NOMO-1 treated with DMSO at 0.1 percent for 48 hours (cell line): ENCODE data around the gene COL5A3.
"Not testable (repeated sequence)": the region's sequence is repeated elsewhere in the genome, so short reads cannot be mapped to it uniquely, and the experiment has no call there.

ENCODE experiments used
- DNase-seq: peaks from one replicate; lab custom pipeline; 2025; ENCODE audit not compliant: unreplicated experiment; lab: John Stamatoyannopoulos, UW

COL5A3 gene

DNA sequence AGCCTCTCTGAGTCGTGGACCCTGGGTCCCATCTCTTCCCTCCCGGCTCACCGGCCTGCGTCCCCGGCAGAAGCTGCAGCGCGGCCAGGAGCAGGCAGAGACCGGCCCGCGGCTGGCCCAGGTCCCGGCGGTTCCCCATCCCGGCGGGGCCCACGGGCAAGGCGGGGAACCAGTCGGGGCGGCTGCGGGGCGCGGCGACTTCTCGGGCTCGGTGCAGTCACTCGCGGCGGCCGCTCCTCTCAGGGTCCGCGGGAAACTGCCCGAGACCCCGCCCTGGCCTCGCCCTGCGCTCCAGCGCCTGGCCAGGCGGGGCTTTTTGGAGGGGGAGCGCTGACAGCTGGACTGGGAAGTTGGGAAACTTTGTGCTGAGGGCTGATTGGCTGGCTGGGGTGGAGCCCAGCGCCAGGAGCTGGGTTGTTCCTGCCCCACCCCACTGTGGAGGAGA, at the start of gene COL5A3:
Gene COL5A3 (minus strand): TSS at position 258 of the 445 bp plus-strand sequence. CDS start 119 bp downstream, at position 139.
- no peak for DNase-seq

DNA sequence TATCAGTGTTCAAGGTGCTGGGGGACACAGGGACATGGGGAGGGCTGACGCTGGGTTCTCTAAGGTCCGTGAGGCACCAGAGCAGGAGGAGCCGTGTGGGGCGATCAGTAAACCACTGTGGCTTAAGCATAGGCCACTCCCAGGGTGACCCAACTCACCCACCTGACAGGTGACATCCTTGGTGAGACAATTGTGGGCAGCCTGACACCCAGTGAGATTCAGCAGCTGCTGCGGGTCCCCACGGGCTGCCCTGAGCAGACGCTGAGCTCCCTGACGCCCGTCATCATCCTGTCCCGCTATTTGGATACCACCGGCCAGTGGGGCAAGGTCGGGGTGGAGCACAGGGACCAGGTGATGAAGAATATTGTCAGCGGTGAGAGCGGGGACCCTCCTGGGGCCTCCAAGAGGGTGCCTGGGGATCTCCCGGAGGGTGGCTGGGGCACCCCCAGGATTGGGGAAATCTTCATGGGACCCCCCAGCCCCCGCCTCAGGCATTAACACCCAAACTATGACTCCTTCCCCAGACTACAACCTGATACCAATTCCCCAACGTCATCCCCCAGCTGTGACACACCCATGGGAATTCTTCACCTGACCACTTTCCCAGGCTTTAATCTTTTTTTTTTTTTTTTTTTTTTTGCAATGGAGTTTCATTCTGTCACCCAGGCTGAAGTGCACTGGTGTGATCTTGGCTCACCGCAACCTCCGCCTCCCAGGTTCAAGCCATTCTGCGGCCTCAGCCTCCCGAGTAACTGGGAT, 42.5 kb upstream of the COL5A3 start:
- DNase-seq, result no peak

DNA sequence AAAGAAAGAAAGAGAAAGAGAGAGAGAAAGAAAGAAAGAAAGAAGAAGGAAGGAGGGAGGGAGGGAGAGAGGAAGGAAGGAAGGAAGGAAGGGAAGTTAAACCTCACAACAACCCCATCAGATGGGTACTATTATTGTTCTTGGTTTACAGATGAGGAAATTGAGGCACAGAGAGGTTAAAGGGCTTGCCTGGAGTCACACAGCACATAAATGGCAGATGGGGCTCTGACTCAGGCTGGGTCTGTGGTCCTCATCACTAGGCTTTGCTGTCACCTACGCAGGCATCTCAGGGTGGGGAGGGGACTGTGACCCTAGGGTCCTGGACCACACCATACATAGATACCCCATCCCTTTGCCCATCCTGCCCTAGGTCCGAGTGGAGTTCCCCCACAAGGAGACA, 39.3 kb upstream of the COL5A3 start:
- no peak for DNase-seq

DNA sequence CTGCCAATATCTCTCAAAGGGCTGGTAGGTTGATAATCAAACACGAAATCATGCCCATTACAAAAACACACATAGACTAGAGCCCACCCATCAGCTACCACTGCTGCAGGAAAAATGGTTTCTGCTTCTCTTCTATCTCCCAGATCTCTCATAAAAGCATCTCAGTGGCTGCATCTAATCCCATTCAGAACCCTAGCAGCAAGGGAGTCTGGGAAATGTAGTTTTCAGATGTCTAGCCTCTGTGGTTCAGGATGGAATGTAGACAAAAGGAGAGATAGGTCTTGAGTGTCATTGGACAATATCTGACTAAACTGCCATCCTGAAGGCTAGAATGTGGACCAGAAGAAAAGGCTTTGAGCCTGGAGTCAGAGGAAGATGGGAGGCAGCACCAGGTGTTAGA, 35.1 kb upstream of the COL5A3 start:
- no peak for DNase-seq

DNA sequence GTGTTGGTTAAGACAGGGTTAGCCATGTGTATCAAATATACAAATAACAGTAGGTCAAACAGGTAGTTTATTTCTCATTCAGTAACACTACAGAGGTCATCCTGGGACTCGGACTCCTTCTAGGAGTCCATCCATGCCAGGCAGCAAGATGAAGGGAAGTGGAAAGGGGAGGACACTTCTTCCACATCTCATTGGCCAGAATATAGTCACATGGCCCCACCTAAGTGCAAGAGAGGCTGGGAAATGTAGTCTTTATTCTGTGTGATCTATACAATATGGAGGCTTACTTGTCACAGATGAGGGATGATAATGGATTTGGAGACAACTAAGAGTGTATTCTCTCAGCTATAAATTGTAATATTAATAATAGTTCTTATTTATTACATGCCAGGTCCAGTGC, 34.1 kb upstream of the COL5A3 start:
- DNase-seq, result no peak

DNA sequence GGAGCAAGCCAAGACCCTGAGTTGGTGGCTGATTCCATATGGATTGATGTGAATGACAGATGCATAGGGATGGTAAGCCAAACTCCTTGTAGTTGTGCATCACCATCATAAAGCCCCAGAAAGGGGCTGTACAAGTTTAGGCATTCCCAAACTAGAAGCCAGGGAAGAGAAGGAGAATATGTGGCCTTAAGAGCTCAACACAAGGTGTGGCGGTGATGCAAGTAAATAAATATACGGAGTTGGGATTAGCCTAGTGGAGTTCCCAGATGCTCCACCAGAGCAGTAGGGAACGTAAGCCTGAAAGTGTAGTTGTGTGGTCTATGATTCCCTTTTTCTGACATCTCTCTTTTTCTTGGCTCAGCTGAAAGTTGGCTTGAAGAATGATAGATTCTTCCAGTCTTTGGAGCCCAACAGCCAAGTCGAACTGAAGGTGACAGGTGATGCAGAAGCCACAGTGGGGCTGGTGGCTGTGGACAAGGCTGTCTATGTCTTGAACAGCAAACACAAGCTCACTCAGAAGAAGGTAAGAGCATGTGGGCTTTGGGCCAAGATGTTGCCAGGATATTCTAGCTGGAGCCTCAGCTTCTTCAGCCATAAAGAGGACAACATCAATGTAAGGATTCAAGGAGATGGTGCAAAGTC, 33.1 kb upstream of the COL5A3 start:
- no peak for DNase-seq

DNA sequence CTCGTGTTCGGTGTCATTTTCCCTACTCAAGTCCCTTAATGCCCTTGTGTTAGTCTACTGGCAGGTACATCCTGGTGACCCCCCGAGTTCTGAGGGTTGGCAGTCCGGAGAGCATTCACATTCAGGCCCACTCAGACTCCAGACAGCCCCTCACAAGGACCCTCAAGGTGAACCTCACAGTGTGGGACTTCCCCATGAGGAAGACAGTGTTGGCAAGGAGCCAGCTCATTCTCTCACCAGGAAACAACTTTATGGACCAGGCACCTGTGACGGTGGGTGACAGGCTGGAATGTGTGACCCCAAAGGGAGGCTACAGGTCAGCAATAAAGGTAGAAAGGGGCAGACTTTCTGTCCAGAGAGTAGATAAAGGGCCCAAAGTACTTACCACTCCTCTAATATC, 27.5 kb upstream of the COL5A3 start:
- DNase-seq, result no peak

DNA sequence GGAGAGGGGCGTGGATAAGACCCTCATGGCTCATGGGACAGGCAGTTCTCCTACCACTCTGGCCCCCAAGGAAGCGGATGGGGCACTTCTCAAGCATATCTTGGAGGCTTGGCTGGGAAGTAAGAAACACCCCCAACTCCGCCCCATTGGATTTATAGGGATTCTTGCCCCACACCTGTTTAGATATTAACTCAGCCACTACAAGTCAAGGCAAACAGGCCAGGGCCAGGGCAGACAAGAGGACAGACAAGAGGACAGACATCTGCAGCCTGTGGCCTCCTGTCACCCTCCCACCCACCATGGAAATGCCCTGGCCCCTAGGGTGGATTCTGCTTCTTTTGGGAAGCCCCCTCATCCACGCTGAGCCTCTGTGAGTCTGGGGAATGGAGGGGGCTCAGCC, 27.1 kb upstream of the COL5A3 start:
- no peak for DNase-seq

DNA sequence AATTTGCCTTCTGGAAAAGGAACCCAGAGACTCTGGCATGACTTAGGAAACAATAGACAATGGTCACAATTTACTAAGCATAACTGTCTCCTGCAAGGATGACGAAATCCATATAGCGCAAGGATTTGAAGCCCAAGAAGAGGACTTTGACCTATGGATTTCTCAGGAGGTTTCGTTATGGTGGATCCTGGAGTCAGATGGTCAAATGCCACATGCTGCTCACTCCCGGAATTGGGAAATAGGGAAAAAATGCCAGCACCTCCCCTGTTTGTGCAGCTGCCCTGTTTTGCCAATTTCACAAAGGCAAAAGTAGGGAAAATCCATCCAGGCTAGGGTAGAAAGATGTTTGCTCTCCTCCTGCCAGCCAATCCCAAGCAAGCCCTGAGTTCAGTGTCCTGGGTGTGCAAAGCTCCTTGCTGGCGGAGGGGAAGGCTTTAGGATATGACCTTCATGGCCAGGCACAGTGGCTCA, 26.3 kb upstream of the COL5A3 start:
- no peak for DNase-seq

DNA sequence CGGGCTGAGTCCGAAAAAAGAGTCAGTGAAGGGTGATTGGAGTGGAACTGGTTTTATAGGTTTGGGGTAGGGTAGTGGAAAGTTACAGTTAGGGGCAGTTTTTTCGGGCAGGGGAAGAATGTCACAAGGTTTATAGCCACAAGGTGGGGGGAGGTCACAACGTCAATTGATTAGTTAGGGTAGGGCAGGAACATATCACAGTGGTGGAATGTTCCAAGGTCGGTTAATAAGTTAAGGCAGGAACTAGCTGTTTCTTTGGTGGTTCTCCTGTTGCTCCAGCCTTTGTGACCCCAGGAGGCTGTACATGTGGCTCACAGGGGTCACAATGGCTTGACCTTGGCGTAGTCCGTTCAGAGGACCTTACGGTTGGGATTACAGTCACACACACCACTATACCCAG, 23.3 kb upstream of the COL5A3 start:
- DNase-seq, result no peak

DNA sequence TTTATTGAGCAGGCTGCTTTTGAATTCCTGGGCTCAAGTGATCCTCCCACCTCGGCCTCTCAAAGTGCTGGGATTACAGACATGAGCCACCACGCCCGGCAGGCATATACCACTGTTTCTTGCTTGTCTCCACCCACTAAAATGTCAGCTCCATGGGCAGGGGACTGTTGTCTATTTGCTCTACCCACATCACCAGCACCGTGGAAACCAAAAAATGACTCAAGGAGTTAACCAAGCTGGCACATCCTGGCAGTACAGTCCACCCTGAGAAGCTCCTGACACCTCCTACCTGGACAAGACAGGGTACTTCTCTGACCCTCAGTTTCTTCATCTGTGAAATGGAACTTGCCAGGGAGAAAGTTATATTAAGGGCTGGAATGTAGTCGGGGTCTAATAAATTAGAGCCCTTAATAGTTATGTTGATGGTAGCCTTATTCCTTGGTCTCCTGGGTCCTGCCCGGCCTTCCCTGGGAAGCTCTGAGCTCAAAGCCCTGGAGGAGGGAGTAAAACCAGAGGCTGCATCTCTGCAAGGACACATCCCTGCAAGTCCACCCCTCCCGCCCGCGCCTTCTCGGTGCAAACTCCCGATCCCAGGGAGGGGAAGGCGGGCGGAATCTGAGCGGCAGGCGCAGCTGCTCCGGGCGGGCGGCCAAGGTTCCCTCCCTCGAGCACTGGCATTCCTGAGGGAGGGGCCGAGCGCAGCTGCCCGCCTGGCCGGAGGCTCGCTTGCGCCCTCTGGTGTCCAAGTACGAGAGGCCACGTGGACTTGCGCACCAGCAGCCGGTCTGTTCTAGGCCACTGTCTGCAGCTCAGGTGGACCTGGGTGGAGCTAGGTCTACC, 17.1 kb upstream of the COL5A3 start:
- peak; percentile 44 for DNase-seq

DNA sequence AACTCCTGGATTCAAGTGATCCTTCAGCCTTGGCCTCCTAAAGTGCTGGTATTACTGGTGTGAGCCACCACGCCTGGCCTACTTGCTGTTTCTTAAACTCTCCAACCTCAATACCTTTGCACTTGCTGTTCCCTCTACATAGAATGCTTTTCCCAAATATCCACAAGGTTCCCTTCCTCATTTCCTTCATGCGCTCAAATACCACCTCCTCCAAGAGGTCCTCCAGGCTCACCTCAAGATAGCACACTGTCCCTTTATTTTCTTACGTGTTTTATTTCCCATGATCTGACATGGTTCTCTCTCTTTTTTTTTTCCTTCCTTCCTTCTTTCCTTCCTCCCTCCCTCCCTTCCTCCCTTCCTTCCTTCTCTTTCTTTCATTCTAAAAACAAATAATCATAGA, 16.4 kb upstream of the COL5A3 start:
- no peak for DNase-seq

DNA sequence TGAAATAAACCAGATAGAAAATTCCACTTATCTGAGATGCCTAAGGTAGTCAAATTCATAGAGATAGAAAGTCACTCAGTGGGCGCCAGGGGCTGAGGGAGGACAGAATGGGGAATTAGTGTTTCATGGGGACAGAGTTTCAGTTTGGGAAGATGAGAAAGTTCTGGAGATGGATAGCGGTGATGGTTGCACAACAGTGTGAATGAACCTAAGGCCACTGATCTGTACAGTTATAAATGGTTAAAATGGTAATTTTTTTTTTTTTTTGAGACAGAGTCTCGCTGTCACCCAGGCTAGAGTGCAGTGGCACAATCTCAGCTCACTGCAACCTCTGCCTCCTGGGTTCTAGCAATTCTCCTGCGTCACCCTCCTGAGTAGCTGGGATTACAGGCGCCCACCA, 12.8 kb upstream of the COL5A3 start:
- DNase-seq, result not testable (repeated sequence)

DNA sequence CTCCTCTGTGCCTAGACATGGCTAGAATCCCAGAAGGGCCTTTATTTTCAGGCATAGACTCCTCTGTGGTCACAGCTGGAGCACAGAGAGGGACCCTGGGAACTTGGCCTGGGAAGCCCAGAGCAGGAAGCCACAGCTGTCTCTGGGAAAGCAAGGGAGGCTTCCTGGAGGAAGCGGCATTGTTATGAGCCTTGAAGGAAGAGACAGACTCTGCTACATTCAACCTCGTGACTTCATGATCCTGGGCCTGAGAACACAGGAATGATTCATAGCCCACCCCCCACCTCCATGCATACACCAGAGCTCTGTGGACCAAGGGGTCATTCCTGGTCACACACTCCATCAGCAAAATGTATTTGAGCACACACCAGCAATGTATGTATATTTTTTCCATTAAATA, 11.6 kb upstream of the COL5A3 start:
- DNase-seq, result no peak

DNA sequence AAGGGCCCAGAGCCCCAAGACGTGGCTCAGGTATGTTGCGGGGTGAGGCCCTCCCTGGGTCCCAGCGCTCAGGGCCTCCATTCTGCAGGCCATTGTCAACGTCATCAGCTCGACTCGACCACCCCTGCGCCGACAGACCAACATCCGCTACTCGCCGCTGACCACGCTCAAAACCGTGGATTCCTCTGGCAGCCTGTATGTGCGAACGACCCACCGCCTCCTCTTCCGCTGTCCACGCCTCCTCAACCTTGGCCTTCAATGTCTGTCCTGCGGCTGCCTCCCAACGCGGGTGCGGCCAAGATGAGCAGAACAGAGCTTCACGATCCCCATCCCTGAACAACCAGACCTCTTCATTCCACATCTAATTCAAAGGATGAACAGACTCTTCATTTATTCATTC, 11.1 kb upstream of the COL5A3 start:
- DNase-seq, result no peak

DNA sequence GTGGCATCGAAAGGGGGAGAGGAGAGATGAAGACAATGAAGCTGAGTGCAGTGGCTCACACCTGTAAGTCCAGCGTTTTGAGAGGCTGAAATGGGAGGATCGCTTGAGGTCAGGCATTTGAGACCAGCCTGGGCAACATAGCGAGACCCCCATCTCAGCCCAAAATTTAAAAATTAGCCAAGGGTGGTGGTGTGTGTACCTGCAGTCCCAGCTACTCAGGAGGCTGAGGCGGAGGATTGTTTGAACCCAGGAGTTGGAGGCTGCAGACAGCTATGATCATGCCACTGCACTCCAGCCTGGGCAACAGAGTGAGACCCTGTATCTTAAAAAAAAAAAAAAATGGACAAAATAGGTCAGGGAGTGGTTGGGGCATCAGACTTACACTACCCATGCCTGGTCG, 10.5 kb upstream of the COL5A3 start:
- no peak for DNase-seq

DNA sequence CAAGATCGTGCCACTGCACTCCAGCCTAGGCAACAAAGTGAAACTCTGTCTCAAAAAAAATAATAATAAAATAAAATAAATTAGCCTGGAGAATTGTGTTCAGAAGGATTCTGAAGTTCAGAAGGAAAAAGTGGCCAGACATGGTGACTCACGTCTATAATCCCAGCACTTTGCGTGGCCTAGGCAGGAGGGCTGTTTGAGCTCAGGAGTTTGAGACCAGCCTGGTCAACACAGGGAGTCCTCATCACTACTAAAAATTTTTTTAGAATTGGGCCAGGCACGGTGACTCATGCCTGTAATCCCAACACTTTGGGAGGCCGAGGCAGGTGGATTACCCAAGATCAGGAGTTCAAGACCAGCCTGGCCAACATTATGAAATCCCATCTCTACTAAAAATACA, 8.9 kb upstream of the COL5A3 start:
- no peak for DNase-seq

DNA sequence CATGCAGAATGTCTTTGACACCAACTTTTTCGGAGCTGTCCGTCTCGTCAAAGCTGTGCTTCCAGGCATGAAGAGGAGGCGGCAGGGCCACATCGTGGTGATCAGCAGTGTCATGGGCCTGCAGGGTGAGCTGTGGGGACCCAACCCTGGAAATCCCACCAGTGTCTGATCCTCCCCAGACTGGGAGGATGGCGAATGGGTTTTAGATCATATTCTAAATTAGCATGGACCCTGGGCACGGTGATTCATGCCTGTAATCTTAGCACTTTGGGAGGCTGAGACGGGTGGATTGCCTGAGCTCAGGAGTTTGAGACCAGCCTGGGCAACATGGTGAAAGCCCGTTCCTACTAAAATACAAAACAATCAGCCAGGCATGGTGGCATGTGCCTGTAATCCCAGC, 8.5 kb upstream of the COL5A3 start:
- no peak for DNase-seq

DNA sequence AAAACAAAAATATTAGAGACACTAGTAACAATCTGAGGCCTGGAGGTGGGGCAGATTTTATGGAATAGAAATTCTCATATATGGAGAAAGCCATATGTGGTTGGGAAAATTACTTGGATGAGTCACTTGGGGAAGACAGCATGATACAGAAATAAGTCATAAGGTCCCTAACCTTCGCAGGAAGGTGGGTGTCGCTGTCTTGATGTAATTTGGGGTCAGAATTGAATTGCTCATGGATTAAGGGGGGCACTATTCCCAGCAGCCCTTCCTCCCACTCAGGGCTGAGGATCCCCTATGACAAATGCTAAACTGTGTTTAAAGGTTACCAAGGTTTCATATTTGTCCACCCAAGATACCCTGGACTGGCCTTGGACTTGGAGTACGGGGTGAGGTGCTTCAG, 8.0 kb upstream of the COL5A3 start:
- DNase-seq, result no peak

DNA sequence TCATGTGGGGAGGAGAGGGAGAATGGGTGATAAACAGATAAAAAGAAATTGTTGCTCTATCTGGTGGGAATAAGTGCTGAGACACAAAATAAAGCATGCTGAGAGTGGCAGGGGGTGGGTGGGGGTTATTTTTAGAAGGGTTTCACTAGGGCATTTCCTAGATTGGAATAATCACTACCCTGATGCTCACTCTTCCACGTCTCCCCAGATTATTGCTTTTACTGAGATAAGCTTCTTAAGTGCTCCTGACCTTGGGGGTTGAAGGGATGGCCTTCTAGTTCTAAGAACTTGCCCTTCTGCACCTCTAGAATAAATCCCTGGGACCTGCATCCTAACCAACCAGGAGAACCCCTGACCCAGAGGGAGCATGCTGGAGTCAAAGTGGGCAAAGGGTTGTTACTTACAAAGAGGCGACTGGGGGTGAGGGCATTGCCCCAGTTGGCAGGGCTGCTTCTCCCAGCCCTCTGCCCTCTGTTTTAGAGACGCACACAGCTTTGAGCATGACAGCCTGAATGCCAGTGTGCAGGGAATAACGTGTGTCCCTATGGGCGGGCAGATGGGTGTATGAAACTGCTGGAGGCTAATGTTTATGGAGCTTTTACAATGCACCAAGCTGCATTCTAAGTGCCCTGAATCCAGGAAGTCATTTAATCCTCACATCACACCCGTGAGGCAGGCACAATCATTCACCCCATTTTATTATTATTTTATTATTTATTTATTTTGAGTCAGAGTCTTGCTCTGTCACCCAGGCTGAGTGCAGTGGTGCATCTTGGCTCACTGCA, 3.7 kb upstream of the COL5A3 start:
- no peak for DNase-seq

DNA sequence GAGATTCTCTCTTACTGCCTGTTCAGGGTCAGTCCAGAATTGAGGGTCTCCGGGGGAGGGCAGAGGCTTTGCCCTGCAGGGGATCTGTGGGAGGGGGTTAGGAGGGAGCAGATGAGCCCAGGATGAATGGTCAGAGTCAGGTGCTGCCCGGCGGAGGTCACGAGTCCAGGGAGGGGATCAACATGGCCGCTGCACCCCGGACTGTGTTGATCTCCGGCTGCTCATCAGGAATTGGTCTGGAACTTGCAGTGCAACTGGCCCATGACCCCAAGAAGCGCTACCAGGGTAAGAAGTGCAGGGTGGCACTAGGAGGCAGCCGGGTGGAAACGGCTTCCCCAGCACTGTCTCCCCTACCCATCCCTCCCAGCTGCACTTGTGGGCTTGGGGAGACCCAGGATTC, 3.0 kb upstream of the COL5A3 start, which contains the start of gene RDH8:
Gene RDH8 (plus strand): TSS at position 168 of the 400 bp plus-strand sequence. CDS start 15 bp downstream, at position 183.
- DNase-seq, result no peak
